SJSA1 (cell line): ENCODE results near the gene MIER2. TPM values are rescaled to one million over a fixed set of nuclear protein-coding genes. Genes with fewer than 3 reads are reported as not detected.

Experiments
- DNase-seq, 2 experiments: peaks; one replicate each; pipeline ENCODE4 v3.0.0-alpha.2; 2015 to 2020; ENCODE audit warnings: low spot score in 2 of 2, low read depth in 1 of 2
- H3K27ac ChIP-seq: fragments of 250-450 bp; sonication (Bioruptor Pico); 2 replicates; pipeline ENCODE4 v1.5.1; 2020; ENCODE audit warnings: mild to moderate bottlenecking, moderate library complexity
- H3K27me3 ChIP-seq: fragments of 250-450 bp; sonication (Bioruptor Pico); replicated peaks from 2 replicates; pipeline ENCODE4 v1.5.1; 2020; ENCODE audit warnings: mild to moderate bottlenecking, moderate library complexity
- H3K36me3 ChIP-seq: fragments of 250-450 bp; sonication (Bioruptor Pico); 2 replicates; pipeline ENCODE4 v1.5.1; 2020; ENCODE audit warnings: mild to moderate bottlenecking
- H3K4me1 ChIP-seq: fragments of 250-450 bp; sonication (Bioruptor Pico); replicated peaks from 2 replicates; pipeline ENCODE4 v1.6.1; 2021; ENCODE audit warnings: mild to moderate bottlenecking
- H3K4me3 ChIP-seq: fragments of 250-450 bp; sonication (Bioruptor Pico); 2 replicates; pipeline ENCODE4 v1.5.1; 2020; ENCODE audit warnings: mild to moderate bottlenecking
- H3K9me3 ChIP-seq: fragments of 250-450 bp; sonication (Bioruptor Pico); replicated peaks from 2 replicates; pipeline ENCODE4 v1.5.1; 2020; ENCODE audit warnings: mild to moderate bottlenecking
- total RNA-seq: library from RNA; depleted of rRNA; stranded (reverse); fragments of >200 nt; shearing (Covaris generic); gene quantifications from 2 replicates; pipeline ENCODE4 v1.2.3, GENCODE V29; 2014

MIER2 gene
- total RNA-seq, 1 experiment from 2014 or later, result 19.9 TPM

DNA sequence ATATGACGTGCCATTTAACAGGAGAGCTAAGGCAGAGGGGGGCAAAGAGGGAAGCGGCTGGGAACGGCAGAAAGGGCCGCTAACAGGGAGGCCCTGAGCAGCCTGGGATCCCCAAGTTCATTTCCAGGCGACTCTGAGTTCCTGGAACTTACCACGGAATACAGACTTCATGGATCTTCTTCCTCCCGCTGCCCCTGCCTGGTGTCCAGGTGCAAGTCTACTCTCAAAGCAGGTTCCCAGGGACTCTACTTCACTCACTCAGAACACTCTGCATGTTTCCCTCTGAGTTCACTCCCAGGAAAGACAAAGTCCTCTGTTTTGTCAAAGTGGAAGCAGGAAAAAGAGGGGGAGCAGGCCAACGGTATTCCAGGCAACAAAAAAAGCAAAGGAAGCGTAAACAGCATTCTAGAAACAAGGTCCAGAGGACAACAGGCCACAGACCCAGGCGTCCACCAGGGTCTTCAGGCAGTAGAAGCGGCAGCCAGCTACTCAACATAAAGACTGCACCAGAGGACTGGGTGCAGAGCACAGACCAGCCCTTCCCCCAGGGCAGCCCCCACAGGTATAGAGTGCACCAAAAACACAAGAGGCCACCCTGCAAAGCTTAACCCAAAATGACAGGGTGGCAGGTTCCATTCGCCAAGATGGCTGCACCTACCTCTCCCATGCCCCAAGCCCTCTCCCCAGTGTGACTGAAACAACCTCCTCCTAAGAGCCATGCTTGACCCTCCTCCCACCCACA is 3.0 kb downstream of the MIER2 start:
- no peaks in the 10 kb centered on the region for H3K9me3 ChIP-seq
- no peaks in the 10 kb centered on the region for H3K27me3 ChIP-seq
- DNase-seq, result no peak
- peaks cover 34% of the 10 kb centered on the region for H3K4me1 ChIP-seq
- H3K27ac ChIP-seq, result no peak overlapping the region
- peaks cover 60% of the 10 kb centered on the region for H3K36me3 ChIP-seq
- no peak overlapping the region for H3K4me3 ChIP-seq

DNA sequence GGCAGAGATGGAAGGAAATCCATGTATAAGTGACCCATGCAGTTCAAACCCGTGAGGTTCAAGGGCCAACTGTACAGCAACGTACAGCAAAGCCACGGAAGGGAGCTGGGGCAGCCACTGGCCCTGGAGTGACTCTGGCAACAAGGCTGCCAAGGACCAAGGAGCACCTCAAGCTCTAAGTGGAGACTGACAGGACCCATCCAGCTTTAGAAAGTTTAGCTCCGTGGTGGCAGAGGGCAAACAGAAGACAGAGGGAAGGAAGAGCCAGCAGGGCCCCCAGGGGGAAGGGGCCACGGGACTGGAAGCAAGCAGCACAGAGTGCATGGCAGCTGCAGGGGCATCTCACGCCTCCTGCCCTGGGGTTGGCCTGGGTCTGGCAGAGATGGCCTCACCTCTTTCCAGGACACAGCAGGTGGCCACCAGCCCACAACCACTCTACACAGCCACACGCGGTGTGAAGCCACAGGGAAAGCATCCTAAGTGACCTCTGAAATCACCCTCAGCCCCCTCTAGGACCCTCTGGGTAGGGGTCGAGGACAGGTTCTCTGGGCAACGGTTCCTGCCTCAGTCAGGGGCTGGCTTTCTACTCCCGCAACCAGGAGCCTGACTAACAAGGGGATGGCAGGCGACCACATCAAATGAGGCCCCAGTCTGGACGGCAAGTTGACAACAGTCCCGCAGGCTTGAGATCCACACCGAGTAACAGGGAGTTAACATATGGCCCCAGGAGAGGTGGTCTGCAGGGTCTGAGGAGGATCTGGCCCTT is 3.8 kb downstream of the MIER2 start:
- no peak overlapping the region for H3K27ac ChIP-seq
- H3K36me3 ChIP-seq, result peaks cover 67% of the 10 kb centered on the region
- H3K27me3 ChIP-seq, result no peaks in the 10 kb centered on the region
- H3K9me3 ChIP-seq, result no peaks in the 10 kb centered on the region
- no peak for DNase-seq
- H3K4me1 ChIP-seq, result peaks cover 34% of the 10 kb centered on the region
- H3K4me3 ChIP-seq, result no peak overlapping the region

DNA sequence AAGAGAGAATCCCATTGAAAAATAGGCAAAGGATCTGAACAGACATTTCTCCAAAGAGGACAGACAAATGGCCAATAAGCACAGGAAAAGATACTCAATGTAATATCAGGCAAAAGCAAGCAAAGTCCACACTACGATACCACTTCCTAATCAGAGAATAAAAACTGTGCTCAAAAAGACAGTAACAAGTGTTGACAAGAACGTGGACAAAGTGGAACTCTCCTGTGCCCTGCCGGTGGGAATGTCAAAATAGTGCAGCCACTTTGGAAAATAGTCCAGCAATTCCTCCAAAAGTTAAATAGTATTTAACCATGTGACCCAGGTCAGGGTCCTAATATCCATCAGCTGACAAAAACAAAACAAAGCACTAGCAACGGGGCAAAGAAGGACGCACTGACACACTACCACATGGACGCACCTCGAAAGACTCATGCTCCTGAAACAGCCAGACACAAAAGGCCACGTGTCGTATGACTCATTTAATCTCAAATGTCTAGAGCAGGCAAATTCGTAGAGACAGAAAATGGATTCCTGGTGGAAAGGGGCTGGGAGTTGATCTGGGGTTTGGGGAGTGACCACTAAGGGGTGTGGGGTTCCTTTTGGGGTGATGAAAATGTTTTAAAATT is 5.2 kb downstream of the MIER2 start:
- H3K4me3 ChIP-seq, result no peak overlapping the region
- no peak for DNase-seq

DNA sequence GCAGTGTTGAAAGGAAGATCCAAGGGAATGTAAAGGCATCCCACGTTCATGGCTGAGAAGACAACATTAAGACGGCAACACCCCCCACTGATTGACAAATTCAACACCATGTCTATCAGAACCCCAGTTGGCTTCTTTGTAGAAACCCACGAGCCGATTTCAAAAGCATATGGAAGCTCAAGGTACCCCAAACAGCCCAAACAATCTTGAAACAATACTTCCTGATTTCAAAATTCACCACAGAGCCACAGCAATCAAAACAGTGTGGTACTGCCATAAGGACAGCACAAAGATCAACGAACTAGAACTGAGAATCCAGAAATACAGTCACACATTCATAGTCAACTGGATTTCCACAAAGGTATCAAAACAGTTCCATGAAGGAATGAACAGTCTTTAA is 6.2 kb downstream of the MIER2 start:
- Histone ChIP-seq H3K27ac (no peak overlapping the region), H3K27me3 (no peaks in the 10 kb centered on the region), H3K9me3 (no peaks in the 10 kb centered on the region), H3K4me1 (peaks cover 30% of the 10 kb centered on the region), H3K36me3 (peaks cover 80% of the 10 kb centered on the region), H3K4me3 (no peak overlapping the region)
- DNase-seq, result no peak

More for the DNA sequence above, 5.2 kb downstream of the MIER2 start:
- Histone ChIP-seq H3K9me3 (no peaks in the 10 kb centered on the region), H3K27ac (no peak overlapping the region), H3K4me1 (peaks cover 34% of the 10 kb centered on the region), H3K27me3 (no peaks in the 10 kb centered on the region), H3K36me3 (peaks cover 81% of the 10 kb centered on the region)

DNA sequence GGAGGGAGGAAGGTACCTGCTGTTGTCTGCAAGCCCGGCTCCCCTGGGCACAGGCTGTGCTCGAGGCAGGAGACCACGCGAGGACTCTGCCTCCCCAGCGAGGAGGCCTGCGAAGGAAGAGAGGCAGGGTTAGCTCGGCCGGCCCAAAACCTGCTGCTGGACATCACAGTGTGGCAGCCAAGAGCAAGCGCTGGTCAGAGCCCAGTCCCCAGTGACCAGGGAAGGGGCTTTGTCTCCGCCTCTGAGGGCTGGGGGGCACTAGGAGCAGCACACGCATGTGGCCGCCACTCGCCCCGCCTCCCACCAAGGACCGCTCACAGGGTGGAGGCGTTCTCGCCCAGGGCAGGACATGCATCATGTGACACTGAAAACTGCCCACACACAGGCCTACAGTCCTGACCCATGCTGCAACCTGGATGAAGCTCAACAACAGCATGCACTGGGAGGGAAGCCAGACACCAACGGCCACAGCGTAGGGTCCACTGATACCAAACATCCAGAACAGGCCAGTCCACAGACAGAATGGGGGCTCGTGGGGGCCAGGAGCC is 8.5 kb downstream of the MIER2 start:
- H3K27ac ChIP-seq, result no peak overlapping the region
- H3K27me3 ChIP-seq, result no peaks in the 10 kb centered on the region
- no peak for DNase-seq
- H3K4me3 ChIP-seq, result no peak overlapping the region
- peaks cover 7% of the 10 kb centered on the region for H3K4me1 ChIP-seq
- no peaks in the 10 kb centered on the region for H3K9me3 ChIP-seq
- peaks cover 74% of the 10 kb centered on the region for H3K36me3 ChIP-seq

DNA sequence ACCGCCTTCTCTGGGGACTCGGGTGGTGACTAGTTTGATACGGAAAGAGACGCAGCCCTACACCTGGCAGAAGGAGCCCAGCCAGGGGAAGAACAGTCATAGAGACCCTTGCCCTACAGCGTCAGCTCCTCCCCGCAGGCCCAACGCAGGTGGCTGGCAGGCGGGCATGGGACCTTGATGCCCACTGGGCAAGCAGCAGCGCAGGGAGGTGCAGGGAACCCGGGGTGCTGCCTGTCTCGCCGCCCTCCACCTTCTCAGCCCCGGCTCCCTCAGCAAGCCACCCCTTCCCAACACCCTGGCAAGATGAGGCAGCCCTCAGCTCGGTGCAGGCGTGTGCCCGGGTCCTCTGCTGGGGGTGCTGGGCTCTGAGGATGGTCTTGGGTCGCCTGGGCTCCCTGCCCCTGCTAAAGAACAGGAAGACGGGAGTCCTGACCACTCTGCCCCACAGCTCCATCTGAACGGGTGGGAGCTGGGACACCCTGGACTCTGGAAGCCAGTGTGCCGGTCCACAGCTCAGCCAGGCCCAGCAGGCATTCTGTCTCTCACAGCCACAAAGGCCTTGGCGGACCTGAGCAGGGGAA is 9.0 kb downstream of the MIER2 start:
- 0 out of 2 replicates have a peak, but pooled peaks cover 3% of the 10 kb centered on the region for H3K4me1 ChIP-seq
- no peak for DNase-seq
- peaks cover 3% of the 10 kb centered on the region; the same call in 1 of the 2 replicates for H3K9me3 ChIP-seq
- no peak overlapping the region for H3K4me3 ChIP-seq
- H3K27ac ChIP-seq, result no peak overlapping the region
- peaks cover 74% of the 10 kb centered on the region for H3K36me3 ChIP-seq
- H3K27me3 ChIP-seq, result no peaks in the 10 kb centered on the region

DNA sequence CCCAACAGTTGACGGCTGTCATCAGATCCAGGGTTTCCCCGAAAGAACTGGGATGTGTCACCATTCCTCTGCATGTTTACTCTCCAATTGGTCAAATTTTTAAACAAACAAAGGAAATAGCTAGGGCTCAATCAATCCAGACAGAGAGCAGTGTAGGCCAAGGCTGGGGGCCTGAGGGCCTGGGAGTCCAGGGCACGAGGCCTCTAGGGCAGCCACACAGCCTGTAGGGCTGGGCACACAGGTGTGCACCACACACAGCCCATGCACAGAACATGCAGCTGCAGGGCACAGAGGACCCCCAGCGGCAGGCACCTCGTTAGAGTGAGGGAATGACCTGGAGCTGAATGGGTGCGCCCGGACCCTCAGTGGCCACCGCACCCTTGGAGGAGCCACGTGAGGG is 9.5 kb downstream of the MIER2 start:
- Histone ChIP-seq H3K4me3 (no peak overlapping the region), H3K27ac (no peak overlapping the region), H3K9me3 (peaks cover 5% of the 10 kb centered on the region; the same call in 1 of the 2 replicates), H3K36me3 (peaks cover 74% of the 10 kb centered on the region), H3K4me1 (0 out of 2 replicates have a peak, but pooled peaks cover 3% of the 10 kb centered on the region), H3K27me3 (no peaks in the 10 kb centered on the region)
- no peak for DNase-seq

DNA sequence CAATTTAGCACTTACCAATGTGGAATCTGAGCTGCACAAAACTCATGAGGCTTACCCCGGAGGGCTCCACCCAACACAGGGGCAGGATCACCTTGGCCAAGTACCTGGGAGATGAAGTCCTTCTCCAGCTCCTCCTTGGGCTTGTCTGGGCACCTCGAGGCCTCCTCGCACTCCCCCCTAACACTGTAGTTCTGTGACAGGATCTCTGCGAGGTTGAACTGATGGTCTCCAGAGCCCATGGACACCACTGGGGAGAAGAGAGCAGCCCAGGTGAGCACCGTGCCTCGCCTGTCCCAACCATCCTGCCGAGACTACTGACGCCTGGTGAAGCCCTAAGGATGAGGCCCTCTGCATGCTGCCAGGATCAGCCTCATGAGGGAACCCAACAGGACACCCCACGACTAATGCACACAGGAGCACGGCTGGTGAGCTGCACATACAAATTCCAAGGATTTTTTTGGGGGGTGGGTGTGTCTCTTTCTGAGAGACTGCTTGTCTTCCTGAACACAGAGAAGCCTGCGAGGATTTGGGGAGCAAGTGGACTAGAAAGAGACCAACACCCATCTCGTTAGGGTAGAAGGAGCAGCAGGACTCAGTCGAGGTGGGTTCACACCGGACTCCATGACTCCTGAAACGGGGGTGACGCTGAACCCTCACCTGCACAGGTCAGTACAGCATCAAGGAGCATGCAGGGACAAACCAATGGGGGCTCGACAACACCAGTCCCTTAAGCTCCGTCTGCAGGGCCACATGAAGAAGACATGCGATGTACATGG is 10.1 kb downstream of the MIER2 start:
- DNase-seq, result no peak
- H3K27ac ChIP-seq, result no peak overlapping the region
- no peaks in the 10 kb centered on the region for H3K27me3 ChIP-seq
- H3K36me3 ChIP-seq, result peaks cover 74% of the 10 kb centered on the region
- H3K9me3 ChIP-seq, result peaks cover 5% of the 10 kb centered on the region; the same call in 1 of the 2 replicates
- H3K4me1 ChIP-seq, result 0 out of 2 replicates have a peak, but pooled peaks cover 3% of the 10 kb centered on the region
- H3K4me3 ChIP-seq, result no peak overlapping the region

DNA sequence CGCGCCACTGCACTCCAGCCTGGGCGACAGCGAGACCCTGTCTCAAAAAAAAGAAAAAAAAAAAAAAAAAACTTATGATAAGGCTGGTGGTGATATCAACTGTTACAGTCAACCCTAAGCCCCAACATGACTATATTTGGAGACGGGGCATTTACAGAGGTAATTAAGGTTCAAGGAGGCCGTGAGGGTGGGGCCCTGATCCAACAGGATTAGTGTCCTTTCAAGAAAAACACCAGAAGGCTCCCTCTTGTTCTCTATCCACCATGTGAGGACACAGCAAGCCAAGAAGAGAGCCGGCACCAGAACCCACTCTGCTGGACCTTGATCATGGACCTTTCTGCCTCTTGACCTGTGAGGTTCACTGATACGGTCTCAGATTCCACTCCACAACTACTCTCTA is 14.1 kb downstream of the MIER2 start:
- no peaks in the 10 kb centered on the region for H3K27me3 ChIP-seq
- H3K9me3 ChIP-seq, result peaks cover 20% of the 10 kb centered on the region
- peaks cover 81% of the 10 kb centered on the region for H3K36me3 ChIP-seq
- H3K4me1 ChIP-seq, result 0 out of 2 replicates have a peak, but pooled peaks cover 3% of the 10 kb centered on the region
- H3K4me3 ChIP-seq, result no peak overlapping the region
- no peak for DNase-seq
- H3K27ac ChIP-seq, result no peak overlapping the region

DNA sequence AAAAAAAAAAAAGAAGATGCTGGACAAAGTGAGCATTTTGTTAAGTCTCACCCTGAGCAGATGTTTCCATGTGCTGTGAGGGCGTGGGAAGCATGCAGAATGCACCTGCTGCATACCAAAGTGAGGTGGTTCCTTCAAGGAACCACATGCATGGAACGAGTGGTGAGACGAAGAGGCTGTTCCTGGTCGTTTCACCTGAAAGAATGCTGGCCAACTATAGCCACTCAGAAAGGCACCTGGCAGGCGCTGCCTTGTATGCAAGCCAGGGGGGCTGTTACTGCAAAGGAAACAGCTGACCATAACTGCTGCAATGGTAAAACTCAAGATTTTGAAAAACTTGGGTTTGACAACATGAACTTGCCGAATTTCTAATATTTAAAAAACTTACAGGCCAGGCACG is 14.7 kb downstream of the MIER2 start:
- no peak overlapping the region for H3K27ac ChIP-seq
- peaks cover 81% of the 10 kb centered on the region for H3K36me3 ChIP-seq
- H3K9me3 ChIP-seq, result peaks cover 20% of the 10 kb centered on the region

DNA sequence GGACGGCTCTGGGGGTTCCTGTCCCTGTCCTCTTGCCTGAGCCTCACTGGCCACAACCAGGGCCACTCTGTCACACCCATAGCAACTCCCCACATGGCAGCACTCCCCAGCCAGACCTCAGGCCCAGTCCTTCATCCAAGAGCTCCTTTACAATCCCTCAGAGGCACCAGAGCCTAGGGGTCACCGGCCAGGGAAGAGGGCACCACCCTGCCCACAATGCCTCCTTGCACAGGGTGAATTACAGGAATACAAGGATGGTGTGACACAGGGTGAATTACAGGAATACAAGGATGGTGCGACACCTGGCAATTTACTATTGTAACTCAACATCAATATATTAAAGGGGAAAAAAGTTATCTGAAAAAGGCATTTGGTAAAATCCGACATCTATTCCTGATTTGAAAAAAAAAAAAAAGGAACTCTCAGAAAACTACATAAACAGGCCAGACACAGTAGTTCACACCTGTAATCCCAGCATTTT is 16.5 kb downstream of the MIER2 start:
- no peak overlapping the region for H3K27ac ChIP-seq
- H3K9me3 ChIP-seq, result peaks cover 20% of the 10 kb centered on the region
- H3K4me1 ChIP-seq, result no peaks in the 10 kb centered on the region
- no peak for DNase-seq
- H3K27me3 ChIP-seq, result no peaks in the 10 kb centered on the region
- H3K4me3 ChIP-seq, result no peak overlapping the region
- H3K36me3 ChIP-seq, result peaks cover 74% of the 10 kb centered on the region

More for the DNA sequence above, 14.7 kb downstream of the MIER2 start:
- Histone ChIP-seq H3K27me3 (no peaks in the 10 kb centered on the region), H3K4me3 (no peak overlapping the region), H3K4me1 (no peaks in the 10 kb centered on the region)
- no peak for DNase-seq

DNA sequence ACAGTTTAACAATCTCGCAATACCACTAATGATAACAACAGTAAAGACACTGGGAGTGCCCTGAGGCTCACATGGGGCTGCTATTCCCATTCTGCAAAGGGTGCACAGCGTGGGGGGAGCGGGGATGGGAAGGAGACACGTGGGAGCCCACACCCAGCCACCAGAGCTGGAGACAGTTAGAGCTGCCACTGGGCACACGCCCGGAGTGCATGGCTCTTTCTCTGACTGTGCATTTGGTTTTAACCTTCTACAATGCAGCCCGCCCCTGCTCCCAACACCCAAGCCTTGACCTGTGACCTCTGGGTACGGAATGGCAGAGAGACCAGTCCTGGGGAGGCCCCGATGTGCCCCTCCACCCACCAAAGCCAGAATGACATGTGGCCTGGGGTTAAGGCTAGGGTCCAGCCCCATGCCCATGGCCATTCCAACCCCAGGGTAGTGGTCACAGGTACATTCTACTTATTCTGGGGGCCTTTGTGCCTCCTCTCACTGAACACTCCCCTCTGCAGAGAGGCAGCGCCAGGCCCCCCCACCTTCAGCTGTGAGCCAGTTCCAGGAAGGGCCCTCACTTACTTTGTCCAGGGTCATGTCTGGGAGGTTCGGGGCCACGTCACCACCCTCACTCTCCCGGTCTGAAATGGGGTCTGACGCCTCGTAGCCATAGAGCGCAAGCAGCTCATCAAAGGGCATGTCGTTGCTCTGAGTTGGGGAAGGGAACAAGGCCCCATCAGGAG is 17.1 kb downstream of the MIER2 start:
- H3K27ac ChIP-seq, result no peak overlapping the region
- H3K36me3 ChIP-seq, result peaks cover 77% of the 10 kb centered on the region
- no peak overlapping the region for H3K4me3 ChIP-seq
- no peak for DNase-seq
- no peaks in the 10 kb centered on the region for H3K27me3 ChIP-seq
- no peaks in the 10 kb centered on the region for H3K4me1 ChIP-seq
- H3K9me3 ChIP-seq, result peaks cover 20% of the 10 kb centered on the region
